Keratinocyte (primary cell): ENCODE data around the gene GPX1.

Source experiments
- EZH2 ChIP-seq: IDR thresholded peaks from one replicate; pipeline ENCODE4 v1.6.1; 2012; ENCODE audit warnings: inconsistent platforms, mild to moderate bottlenecking, low read length, moderate library complexity
- TF ChIP-seq, protein P1 (sequence below), 3 experiments: IDR thresholded peaks in 1 of 3; conservative IDR thresholded peaks in 1 of 3; optimal IDR thresholded peaks in 1 of 3; 2 replicates in 2 of 3; 3 replicates in 1 of 3; pipeline versions ENCODE3 to v1.5.1; 2011; ENCODE audit warnings: low read length in 3 of 3, mild to moderate bottlenecking in 3 of 3, moderate library complexity in 2 of 3, control low read depth in 1 of 3, inconsistent platforms in 1 of 3; ENCODE audit not compliant: insufficient read depth in 2 of 3; ENCODE audit errors: extremely low read depth in 1 of 3

DNA sequence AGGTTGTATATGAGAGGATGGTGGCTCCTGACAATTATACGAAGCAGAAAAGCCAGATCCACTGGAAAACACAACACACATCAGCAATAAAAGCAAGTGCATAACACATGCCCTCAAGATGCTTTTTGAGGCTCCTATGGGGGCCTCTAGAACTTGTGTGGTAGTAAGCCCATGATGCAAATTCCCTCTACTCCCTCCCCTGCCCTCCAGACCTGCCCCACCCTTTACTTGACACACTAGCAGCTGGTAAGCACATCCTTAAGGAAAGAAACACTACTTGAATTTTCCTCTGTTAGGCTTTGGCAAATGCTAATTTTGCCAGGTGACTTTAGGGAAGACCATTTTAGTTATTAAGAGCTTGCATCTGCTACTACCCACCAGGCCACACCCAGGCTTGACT is 47.5 kb downstream of the GPX1 start:
- TF ChIP-seq, protein P1, sequence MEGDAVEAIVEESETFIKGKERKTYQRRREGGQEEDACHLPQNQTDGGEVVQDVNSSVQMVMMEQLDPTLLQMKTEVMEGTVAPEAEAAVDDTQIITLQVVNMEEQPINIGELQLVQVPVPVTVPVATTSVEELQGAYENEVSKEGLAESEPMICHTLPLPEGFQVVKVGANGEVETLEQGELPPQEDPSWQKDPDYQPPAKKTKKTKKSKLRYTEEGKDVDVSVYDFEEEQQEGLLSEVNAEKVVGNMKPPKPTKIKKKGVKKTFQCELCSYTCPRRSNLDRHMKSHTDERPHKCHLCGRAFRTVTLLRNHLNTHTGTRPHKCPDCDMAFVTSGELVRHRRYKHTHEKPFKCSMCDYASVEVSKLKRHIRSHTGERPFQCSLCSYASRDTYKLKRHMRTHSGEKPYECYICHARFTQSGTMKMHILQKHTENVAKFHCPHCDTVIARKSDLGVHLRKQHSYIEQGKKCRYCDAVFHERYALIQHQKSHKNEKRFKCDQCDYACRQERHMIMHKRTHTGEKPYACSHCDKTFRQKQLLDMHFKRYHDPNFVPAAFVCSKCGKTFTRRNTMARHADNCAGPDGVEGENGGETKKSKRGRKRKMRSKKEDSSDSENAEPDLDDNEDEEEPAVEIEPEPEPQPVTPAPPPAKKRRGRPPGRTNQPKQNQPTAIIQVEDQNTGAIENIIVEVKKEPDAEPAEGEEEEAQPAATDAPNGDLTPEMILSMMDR (optimal IDR thresholded peaks at IDR 0.05 in 1 of 3, IDR thresholded peaks at IDR 0.05 in 1 of 3, conservative IDR thresholded peaks at IDR 0.05 in 1 of 3; ENCODE audit: extremely low read depth in 1 of 3, insufficient read depth in 2 of 3, low read length in 3 of 3), result no peak
- TF ChIP-seq EZH2, result no peak
